Inflammatory macrophage (primary cell): ENCODE measurements around the gene SPEG.
"Not testable (repeated sequence)": the region's sequence is repeated elsewhere in the genome, so short reads cannot be mapped to it uniquely, and the experiment has no call there.

Source experiments
- DNase-seq, 2 donors: peaks; one replicate each; pipeline ENCODE4 v3.0.0-alpha.2; 2020 to 2022
- total RNA-seq, 18 experiments: gene quantifications; one replicate each; lab custom pipeline; 2026; ENCODE audit warnings: mixed read lengths in 6 of 18, inconsistent platforms in 2 of 18; lab: John Stamatoyannopoulos, UW

The SPEG gene
- total RNA-seq = 0 to 1.1 (median 0.16) reads per million in 18 experiments

DNA sequence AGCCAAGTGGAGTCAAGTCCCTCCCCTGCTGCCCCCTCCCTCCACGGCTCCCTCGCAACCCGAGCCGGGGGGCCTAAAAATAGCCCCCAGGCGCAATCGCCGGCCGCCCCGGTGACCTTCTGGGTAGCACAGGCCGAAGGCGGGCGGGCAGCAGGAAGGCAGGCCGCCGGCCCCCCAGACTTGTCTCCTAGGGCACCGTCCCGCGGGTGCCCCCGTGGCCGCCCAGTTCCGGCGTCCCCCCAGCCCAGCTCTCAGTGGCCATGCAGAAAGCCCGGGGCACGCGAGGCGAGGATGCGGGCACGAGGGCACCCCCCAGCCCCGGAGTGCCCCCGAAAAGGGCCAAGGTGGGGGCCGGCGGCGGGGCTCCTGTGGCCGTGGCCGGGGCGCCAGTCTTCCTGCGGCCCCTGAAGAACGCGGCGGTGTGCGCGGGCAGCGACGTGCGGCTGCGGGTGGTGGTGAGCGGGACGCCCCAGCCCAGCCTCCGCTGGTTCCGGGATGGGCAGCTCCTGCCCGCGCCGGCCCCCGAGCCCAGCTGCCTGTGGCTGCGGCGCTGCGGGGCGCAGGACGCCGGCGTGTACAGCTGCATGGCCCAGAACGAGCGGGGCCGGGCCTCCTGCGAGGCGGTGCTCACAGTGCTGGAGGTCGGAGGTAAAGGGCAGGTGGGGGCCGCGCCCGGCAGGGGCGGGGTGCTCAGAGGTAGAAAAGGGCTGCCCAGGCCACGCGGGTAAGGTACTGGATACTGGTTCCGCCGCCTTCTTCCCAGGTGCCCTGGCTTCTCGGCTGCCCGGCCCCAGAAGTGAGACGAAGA lies at the start of gene SPEG:
SPEG (plus strand) TSS at position 126 of the 808 bp plus-strand sequence; CDS start at position 261, 135 bp downstream.
- DNase-seq = no peak

- no peak for DNase-seq
Measured at GRCh38 chr2:219384859-219385258, 49.8 kb upstream of the SPEG start.

DNA sequence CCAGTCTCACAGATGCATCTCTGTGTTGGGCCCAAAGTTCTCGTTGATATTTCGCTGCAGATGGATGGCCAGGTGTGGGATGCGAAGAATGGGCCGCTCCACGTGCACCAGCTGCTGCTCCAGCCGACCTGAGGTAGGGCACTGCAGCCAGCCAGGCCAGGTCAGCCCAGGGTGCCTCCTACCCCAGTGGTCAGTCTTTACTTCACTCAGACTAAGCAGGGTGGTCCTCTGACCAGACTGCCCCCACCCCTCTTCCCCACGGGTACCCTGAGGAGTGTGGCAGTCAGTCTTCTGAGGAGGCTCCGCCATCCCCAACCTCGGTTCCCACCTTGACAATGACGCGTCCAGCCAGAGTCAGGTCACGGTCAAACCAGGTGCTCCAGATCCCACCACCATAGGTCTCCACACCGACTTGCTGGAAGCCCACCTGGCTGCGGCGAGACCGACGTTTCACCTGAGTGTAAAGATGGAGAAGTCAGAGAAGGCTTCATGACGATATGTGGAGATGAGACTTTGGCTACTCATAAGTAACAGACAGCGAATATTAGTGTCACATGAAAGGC lies 48.6 kb upstream of the SPEG start:
- no peak for DNase-seq

DNA sequence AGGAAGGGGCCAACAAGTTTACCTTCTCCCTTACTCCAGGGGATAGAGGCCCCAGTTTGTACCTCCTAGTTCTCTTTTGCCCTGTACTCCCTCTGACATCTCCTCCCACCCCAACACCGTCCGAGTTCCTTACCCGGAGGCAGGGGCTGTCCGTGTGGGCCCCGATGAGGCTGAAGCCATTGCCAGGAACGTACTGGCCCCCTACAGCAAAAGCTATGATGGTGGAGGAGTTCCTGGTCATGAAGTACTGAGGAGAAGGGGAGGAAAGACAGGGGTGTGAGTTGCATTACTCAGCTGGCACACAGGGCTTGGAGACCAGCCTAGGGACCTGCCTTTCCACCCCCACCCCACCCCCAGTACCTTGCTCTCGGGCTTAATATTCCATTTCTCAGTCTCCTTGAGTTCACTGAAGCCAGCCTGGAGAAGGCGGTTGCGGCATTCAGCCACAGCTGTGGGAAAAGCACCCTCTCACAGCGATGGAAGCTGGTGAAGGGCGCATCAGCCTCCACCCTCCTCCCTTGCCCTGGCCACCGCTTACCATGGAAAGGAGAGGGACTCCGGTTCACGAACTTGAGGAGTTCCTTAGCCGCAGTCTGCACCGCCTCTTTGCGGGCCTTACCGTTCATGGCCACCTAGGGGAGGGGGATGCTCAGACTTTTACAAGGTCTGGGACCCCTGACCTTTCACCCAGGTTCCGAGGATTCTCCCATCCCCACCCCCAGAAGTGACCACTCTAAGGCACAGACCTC lies 47.9 kb upstream of the SPEG start:
- DNase-seq = no peak

DNA sequence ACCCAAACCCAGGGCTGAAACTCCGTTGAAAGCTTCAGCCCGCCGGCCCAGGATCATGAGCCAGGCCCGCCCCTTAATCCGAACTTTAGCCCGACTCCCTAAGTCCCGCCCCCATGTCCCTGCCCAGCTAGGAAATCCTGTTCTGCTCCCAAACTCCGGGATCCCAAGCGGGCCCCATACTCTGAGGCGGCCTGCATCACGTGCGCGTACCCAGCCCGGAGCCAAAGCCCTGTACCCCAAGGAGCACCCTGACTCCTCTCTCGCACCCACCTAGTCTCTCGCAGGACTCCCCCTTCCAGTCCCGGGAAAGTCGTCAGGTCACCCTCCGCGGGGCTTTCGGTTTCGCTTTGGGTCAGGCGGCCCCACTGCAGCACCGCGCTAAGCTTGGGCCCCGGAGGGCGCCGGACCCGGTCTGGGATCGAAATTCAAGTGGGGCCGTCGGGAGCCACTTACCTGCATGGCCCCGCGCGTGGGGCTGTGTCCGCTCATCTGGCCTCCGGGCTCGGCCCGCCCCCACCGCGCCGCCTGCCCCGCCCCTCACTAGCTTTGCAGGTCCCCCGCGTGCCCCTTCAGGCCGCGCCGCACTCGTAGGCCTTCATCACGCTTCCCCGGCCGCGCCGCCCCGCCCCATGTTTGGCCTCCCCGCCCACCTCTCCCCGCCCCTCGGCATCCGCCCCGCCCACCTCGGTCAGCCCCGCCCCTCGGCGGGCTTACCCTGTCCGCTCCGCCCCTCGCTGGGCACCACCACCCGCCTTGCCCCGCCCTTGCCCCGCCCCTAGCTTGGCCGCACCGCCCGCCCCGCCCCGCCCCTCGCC lies 47.1 kb upstream of the SPEG start, which contains the start of gene DNPEP:
DNPEP (minus strand) TSS at position 607 of the 815 bp plus-strand sequence; CDS start at position 489, 118 bp downstream.
- DNase-seq = peak; percentile 91 to 95

- peak; percentile 98 for DNase-seq
Measured at GRCh38 chr2:219388121-219388906, 46.3 kb upstream of the SPEG start.

DNA sequence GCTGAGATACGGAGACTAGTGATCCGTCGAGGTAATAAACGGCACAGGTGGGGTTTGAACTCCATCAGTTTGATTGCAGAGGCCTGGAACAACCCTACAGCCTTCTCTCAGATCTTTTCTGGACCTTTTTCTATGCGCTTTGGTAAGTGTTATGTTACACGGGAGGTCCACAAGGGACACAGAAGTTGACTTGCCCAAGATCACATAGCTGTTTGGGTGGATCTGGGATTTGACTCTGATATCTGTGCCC lies 45.8 kb upstream of the SPEG start:
- DNase-seq = no peak

- DNase-seq = no peak
Measured at GRCh38 chr2:219392754-219393153, 41.9 kb upstream of the SPEG start.

GRCh38 chr2:219395056-219395455 lies 39.6 kb upstream of the SPEG start:
- not testable (repeated sequence) for DNase-seq

DNA sequence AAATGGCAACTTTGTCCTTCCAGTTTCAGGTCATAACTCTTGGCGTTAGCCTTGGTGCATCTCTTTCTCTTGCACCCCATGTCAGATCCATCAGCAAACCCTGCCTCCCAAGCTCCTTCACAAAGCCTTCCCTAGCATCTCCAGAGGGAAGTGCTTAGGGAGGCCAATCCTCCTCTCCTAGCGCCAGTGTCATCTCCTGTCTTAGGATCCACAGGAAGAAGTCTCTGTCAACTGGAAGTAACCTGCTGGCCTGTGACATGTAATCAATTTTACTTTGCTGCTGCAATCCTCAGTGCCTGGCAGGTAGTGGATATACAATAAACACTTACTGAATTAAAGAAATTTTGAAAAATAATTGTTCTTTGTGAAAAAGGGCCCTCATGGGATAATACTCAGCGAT lies 39.0 kb upstream of the SPEG start:
- no peak for DNase-seq

- DNase-seq = peak; percentile 71 to 72
Measured at GRCh38 chr2:219396863-219397457, 37.7 kb upstream of the SPEG start.

GRCh38 chr2:219398721-219399363 lies 35.8 kb upstream of the SPEG start:
- peak; percentile 20 to 31 for DNase-seq

DNA sequence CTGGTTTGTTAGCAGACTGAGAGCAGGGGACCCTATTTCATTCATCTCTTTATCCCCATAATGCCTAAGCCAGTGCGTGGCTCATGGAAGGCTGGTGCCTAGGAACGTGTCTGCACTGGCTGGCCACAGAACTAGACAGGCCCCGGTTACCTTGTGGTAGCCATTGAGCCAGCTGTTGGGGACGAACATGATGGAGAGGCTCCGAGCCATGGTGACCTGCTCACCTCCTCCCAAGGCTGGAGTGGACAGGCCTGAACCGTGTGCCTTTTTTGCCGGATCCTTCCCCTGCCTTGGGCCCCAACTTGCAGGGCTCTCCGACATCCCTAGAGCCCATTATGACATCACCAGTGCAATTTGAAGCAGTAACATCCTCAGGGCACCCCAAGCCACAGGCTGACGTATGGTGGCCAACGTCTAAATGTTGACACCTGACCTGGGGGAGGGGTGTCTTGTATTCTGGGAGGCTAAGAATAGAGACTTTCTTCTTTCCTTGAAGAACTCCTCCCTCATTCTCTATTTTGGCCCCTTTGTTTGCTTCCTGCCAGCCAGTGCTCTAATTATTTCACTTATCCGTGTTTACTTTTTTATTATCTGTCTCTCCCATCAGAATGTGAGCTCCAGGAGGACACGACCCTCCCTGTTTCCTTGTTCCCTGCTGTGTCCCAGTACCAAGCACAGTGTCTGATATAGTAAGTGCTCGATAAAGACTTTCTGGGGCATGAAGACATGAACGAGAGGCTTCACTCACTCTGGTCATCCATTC lies 34.7 kb upstream of the SPEG start:
- DNase-seq = no peak

- no peak for DNase-seq
Measured at GRCh38 chr2:219400562-219400961, 34.1 kb upstream of the SPEG start.

GRCh38 chr2:219401606-219402005 lies 33.0 kb upstream of the SPEG start:
- peak; percentile 75 to 76 for DNase-seq

- DNase-seq = peak; percentile 82
Measured at GRCh38 chr2:219402665-219403515, 31.8 kb upstream of the SPEG start.

- no peak for DNase-seq
Measured at GRCh38 chr2:219403861-219404260, 30.8 kb upstream of the SPEG start.

DNA sequence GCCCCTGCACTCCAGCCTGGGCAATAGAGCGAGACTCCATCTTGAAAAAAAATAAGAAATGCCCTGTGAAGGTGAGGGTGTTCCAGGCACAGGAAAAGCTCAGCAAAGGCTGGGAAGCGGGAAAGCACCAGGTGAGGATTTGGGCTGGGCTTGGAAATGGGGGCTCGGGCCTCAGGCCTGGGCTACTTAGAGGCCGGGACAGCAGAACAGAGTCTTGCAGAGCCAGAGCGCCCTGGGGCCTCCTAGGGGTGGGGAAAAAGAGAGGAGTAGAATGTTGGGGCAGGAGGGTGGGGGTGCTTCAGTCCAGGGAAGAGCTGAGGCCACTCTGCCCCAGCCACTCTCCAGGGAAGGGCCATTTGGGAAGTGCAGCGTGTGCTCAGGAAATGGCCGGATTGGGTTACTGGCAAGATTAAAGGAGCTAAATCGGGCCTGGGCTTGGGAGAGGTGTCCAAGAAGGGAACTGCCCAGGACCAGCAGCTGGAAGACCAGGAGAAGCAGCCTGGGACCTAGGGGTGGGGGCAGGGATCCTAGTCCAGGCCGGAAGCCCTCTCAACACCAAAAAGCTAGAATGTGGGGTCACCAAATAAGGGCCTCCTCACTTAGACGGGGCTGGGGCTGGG lies 30.2 kb upstream of the SPEG start:
- DNase-seq = no peak

- DNase-seq = no peak
Measured at GRCh38 chr2:219404954-219405353, 29.7 kb upstream of the SPEG start.
